ENCODE measurements around the gene ENTPD2.
"Not testable (repeated sequence)": the region's sequence is repeated elsewhere in the genome, so short reads cannot be mapped to it uniquely, and the experiment has no call there.

ENTPD2 gene

DNA sequence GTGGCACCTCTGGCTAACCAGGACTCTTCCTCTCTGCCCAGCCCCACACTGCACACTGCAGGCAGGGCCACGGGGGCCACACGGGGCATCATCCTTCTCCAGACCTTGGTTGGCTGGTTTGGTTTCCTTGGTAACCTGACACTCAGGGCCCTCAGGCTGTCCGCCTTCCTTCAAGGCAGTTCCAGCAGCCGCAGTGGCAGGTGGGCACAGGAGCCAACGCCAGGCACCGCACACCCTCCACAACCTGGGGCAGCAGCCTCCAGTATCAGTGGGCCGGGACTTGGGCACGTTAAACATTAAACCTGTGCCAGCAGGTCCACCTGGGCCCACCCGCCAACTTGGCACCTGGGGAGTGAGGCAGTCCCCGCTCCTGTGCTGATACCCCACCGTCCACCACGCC, 9.8 kb downstream of the ENTPD2 start:
- FAIRE-seq = no peak

DNA sequence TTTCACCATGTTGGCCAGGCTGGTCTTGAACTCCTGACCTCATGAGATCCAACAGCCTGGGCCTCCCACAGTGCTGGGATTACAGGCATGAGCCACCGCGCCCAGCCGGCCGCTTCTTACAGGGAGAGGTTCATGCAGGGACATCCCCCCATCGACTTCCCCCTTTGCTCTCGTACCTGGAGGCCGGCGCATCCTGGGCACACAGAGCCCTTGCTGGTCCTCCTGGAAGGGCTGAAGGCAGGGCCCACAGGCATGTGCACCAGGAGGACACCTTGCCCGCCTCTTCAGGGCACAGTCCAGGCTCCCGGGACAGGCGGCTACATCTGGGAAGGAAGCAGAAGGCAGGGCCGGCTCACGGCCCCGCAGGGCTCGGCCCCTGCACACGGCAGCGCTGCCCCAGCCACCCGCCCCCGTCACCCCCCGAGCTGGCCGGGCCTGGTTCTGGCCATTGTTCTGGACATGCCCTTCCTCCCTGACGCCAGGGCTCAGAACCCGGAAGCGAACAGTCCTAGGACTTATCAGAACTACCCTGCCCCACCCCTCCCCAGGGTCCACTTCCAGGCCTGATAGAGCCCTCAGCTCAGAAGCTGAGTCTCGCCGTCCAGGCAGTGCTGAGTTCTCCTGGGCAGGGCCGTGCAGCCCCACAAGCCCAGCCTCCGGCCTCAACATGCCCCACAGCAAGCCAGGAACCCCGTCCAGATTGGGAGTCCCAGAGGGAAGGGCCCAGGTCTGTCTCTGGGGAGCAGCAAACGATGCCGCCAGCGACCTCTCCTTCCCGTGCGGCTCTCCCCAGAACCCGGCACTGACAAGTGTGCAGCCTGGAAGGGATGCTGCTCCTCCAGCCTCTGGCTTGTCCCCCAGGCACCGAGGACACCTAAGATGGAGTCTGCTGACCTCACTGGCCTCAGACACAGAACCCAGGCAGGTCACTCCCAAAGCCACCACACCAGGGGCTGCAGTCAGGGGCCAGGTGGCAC, 10.8 kb downstream of the ENTPD2 start:
- no peak for FAIRE-seq

DNA sequence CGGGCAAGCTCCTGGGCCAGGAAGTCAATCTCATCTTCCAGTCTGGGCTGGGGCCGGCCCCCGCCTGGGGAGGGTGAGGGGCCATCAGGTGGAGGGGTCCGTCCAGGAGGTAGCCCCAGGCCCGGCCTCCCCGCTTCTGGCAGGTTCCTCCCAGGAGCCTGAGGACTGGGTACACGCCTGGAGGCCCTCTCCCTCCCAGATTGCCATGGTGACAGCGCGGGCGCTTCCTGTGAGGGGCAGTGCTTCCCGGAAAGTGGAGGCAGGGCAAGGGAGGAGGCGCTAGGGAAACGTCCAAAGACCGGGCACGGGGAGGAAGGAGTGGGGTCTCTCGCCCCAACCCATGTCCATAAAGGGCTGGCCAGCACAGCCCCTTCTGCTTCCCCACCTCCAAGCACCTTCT, 12.7 kb downstream of the ENTPD2 start:
- no peak for FAIRE-seq

DNA sequence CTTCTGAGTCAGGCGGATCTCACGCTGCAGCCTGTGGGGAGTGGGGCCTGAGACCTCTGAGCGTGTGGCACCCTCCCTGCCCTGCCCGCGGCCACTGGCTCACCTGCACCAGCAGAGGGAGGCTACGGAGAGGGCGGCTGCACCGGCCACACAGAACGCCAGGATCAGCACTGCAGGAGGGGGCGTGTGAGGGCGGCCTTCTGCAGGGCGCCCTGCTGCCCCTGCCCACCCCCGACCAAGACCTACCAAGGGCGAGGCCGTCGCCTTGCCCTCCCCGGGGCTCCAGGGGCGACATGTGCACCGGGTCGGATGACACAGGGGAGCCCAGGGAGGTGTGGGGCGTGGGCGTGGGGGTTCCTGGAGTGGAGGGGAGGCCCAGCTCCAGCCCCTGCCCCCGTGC, 13.3 kb downstream of the ENTPD2 start:
- no peak for FAIRE-seq

DNA sequence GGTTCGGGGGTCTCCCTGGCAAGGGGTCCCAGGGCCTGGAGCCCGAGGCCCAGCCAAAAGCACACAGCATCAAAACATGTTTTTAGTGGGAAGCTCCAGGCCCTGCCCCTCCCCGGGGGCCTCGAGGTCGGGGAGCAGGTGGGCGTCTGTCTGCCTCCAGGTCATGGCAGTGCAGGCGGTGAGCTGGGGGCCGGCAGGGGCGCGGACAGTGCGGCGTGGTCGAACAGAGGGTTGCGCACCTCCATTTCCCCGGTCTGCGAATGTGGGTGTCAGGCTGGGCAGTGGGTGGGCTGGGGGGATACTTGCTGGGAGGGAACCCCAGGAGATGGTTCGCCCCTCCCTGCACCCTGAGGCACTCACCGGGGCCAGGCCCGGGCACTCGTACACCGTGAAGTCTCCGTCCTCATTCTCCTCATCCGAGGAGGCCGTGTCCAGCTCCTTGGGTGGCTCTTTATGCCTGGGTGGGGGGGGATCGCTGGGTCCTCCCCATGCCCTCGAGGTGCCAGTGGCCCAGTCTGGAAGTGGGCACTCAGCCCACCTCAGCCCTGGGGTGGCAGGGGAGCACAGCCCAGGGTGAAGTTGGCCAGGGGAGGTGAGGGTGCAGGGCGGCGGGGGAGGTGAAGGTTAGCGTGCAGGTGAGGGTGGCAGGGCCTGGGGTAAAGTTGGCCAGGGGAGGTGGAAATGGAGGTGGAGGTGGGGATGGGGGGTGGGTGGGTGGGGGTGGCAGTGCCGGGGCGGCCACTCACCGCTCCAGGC, 14.1 kb downstream of the ENTPD2 start:
- FAIRE-seq = no peak

DNA sequence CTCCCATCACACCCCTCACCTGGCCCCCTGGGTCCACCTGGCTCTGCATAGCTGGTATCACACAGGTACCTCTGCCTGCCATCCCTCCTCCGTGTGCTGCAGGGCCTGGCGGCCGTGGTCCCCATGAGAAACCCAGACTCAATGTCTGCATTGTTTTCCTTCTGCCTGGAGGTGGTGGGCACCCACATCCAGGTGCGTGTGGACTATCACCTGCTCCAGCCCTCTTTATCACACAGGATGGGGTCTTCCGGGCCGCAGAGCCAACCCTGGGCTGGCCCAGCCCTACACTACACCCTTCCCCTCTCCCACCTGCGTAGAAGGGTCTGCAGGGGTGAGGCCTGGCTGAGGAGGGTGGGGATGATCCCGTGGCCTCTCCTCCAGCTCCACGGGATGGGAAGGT, 14.9 kb downstream of the ENTPD2 start:
- FAIRE-seq = no peak

DNA sequence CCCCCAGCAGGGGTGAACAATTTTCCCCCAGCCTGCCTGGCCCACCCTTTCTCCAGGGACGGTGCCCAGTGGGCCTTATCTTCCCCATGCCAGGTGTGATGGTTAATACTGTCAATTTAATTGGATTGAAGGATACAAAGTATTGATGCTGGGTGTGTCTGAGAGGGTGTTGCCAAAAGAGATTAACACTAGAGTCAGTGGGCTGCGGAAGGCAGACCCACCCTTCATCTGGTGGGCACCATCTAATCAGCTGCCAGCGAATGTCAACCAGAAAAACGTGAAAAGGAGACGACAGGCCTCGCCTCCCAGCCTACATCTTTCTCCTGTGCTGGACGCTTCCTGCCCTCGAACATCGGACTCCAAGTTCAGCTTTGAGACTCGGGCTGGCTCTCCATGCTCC, 16.4 kb downstream of the ENTPD2 start:
- no peak for FAIRE-seq

DNA sequence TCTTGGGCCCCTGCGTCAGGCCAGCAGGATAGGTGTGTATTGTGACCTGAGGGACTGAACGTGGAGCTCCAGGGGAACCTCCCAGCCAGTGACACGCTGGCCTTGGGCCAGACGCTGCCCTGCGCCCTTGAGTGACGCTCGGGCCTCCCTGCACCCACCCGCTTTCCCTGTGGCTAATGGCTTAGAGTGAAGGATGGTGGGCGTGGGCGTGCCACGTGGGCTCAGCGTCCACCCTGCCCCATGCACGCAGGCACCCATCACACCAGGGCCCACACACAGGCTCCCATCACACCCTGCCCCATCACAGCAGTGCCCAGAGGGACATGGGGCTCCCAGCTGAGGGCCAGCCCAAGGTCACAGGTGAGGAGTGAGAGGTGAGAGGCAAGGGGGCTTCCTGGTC, 16.8 kb downstream of the ENTPD2 start:
- FAIRE-seq = no peak

DNA sequence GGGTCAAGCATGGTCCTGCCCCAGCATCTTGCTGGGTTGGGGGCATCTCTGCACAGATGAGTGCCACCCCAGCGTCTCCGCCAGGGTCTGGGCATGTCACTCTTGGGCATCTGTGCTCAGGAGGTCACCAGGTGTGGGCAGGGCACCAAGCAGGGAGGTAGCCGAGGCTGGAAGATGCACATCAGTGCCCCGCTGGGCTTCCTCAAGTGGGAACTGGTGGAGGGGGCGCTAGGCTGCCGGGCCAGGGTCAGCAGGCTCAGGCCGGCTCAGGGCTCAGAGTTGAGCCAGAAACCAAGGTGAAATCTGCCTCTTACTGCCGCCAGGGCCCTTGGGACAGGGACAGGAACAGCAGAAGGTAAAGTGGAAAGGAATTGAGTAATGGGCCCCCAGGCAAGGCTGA, 17.9 kb downstream of the ENTPD2 start:
- FAIRE-seq = no peak

DNA sequence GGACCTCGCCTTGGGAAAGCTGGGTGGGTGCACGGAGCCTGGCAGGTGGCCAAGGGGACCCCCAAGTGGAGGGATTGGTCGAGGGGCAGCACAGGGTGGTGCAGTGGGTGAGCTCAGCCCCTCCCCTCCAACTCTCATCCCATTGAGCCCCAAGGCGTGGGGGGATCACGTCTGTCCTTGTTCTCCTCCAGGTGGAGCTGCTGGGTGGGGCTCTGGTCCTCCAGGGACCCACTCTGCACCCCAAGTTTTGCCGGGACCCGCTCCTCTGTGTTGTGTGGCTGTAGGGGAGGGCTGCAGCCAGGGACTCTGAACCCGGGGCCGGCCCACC, 18.4 kb downstream of the ENTPD2 start:
- no peak for FAIRE-seq

DNA sequence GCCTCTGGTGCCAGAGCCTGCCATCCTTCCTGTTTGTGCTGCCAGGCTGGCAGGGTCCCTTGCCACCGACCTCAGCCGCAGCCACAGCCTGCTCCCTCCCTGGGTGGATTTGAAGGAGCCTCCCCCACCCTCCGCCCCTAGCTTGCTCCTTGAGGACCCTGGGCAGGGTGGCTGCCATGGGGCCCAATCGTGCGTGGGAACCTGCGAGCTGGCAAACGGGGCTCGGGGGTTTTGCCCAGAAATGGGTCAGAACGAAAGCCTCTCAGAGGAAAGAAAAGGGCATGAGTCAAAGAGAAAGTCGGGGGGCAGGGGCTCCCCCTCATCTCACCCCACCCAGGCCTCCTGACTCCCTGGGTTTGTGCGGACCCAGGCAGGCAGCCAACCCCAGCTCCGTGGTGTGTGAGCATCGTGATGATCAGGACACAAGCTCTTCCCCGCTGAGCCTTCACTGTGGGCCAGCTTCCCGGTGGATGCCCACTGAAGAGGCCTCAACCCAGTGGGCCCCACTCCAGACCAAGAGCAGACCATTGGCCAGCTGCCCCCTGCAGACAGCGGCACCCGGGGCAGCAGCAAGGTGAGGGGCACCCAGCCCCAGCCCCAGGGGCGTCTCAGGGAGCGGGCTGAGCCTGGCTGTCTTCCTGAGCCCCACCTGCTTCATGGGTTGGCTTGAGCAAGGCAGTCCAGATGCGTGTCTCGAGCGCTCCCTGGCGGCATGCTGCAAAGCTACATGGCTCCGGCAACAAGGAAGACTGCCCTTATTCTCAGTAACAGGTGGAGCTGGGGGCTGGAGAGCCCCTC, 19.0 kb downstream of the ENTPD2 start:
- FAIRE-seq = no peak

DNA sequence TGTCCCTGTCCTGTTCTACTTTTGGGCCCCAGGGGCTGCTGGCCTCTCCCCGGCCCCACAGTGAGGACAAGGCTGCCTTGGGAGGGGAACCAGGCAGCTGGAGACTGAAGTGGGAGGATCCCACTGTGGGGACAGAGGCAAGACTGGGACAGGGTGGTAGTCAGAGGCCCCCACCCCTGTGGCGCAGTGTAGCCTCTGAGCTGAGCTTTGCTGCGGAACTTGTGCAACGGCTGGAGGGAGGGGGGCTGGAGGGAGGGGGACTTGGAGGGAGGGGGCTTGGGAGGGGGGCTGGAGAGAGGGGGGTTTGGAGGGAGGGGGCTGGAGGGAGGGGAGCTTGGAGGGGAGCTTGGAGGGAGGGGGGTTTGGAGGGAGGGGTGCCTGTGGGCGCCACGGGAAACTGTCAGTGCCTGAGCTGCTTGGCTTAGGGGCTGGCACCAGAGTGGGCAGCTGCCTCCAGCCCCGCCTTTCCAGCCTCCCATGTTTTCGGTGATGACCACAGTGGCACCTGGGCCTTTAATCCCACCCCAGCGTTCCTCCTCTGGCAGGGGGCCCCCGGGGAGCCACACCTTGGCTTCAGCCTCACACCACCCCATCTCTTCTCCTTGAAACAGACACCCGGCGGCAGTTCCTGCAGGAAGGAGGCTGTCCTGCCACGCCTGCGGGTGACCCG, 19.7 kb downstream of the ENTPD2 start:
- no peak for FAIRE-seq

DNA sequence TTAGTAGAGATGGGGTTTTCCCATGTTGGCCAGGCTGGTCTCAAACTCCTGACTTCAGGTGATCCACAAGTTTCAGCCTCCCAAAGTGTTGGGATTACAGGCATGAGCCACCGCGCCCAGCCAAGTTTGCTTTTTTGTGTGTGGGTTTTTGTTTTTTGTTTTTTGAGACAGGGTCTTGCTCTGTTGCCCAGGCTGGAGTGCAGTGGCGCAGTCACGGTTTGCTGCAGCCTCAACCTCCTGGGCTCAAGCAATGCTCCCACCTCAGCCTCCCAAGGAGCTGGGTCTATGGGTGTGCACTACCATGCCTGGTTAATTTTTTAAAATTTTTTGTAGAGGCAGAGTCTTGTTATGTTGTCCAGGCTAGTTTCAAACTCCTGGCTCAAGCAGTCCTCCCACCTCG, 20.4 kb downstream of the ENTPD2 start:
- FAIRE-seq = not testable (repeated sequence)

DNA sequence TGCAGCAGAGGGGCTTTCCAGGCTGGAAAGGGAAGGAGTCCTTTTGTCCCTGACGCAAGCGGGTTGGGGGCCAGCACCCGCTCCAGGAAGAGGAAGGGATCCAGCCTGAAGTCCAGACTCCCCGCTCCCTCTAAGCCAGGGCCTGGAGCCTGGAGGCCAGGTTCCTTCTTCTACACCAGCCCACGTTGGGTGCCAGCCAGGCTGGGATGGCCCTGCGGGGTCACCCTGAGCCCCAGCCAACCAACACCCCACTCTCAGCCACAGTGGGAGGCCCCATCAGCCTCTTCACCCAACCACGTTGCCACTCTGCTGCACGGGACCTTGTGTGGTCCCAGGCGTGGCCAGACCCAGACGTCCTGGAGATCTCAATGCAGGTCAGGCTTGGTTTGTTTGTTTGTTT, 21.0 kb downstream of the ENTPD2 start:
- no peak for FAIRE-seq

DNA sequence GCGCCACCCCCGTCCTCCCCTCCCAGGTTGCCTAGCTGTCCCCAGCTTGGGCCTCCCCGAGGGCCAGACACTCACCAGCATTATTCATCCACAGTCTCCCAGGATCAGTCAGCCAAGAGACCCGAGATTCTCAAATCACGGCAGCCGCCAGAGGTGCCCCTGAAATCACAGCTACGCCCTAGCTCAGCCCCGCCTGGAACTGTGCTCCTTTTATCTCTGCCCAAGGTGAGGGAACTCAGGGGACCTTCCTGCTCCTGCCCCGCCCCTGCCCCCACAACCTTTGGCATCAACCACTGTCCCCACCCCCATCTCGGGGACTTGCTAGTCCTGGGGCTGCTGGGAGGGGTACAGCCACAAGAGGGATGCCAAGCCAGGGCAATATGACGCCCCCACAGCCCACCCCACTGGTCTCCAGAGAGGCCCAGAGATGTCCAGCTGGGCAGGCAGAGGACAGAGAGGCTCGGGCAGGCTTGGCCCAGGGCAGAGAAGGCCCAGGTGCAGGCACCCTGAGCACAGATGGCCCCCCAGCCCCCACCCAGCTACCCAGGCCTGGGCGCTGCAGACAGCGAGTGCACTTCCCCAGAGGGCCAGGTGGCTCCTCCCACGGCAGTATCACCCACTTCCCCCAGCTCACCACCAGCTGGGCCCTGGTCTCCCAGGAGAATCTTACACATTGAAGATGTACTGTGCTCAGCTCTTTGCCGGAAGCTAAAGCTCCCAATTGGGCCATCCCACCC, 21.8 kb downstream of the ENTPD2 start, which contains the start of gene FUT7:
Gene FUT7 (minus strand): TSS at position 185 of the 737 bp plus-strand sequence. CDS start 97 bp downstream, at position 88.
- FAIRE-seq = no peak

DNA sequence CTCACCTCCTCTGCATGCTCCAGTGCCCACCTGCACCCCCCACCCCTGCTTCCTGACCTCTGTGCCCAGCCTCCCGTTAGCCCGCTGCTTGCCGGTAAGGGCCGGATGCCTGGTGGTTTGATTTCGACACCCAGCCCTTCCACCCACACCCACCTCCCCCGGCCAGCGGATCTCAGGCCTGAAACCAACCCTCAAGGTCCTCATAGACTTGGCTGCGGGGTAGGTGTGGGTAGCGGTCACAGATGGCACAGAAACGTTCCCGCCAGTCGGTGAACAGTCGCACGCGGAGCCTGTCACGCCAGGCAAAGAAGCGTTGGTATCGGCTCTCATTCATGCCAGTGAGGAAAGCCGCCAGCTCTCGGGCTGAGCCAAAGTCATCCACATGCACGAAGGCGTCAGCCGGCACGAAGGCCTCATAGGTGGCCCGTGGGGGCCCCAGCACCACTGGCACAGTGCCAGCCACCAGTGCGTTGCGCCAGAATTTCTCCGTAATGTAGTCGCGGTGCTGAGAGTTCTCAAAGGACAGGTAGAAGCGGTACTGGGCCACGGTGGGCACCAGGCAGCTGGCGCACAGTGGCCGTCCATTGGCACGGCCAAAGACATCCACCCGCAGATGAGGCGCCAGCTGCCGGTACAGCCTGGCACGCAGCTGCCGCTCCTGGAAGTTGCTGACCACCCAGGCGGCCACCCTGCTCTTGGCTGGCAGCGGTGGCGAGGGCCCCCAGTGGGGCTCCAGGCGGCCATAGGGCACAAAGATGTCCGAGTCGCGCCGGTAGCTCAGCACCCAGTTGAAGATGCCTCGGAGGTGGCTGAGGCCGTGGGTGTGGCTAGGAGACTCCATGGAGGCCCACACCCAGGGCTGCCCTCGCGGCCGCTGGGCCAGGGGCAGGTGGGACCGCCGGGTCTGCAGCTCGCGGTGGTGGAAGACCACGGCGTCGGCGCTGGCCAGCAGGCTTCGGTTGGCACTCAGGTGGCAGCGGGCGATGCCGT, 23.0 kb downstream of the ENTPD2 start:
- no peak for FAIRE-seq

DNA sequence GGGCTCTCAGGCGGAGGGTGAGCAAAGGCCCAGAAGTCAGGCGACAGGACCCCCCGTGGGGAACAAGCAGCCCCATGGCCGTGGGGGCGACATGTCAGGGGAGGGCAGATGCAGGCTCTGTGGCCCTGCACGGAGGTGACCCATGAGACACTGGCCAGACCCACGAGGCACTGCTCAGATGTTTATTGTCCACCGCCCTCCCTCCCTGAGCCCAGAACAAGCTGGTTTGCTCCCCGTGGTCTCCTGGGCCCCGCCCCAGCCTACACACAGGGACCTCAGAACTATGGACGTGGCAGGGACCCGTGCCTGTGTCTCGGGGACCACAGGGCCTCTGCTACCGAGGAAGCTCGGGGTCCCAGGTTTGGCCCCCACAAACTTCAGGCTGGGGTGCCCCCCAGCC, 23.9 kb downstream of the ENTPD2 start:
- FAIRE-seq = no peak

DNA sequence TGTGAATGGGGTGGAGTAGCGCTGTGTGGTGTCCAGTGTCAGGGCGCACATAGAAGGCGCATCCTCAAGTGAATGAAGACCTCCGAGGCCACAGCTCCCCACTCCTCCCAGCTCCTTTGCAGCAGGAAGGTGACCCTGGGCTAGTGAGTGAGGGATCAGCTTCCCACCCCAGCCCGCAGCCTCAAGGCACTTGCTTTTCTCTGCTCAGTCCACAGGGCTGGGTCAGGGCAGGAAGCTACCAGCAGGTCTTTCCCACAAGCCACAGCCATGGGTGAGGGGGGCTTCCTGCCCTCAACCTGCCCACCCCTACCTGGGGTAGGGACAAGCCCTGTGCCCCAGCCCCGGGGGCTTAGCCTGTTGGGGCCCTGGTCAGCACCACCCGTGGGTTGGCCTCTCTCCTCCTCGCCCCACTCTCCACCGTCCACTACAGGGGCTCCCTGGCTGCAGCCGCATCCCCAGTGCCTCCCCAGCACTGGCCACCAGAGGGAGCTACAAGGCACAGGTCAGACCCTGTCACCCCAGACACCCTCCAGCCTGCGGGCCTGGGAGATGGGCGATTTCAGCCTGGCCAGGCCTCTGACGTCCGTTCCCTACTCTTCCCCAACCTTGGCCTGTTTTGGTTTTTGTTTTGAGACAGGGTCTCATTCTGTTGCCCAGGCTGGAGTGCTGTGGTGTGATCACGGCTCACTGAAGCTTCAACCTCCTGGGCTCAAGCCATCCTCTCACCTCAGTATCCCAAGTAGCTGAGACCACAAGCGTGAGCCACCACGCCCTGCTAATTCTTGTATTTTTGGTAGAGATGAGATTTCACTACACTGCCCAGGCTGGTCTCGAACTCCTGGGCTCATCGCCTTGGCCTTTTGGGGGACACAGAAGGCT, 24.6 kb downstream of the ENTPD2 start:
- peak; percentile 42 for FAIRE-seq

DNA sequence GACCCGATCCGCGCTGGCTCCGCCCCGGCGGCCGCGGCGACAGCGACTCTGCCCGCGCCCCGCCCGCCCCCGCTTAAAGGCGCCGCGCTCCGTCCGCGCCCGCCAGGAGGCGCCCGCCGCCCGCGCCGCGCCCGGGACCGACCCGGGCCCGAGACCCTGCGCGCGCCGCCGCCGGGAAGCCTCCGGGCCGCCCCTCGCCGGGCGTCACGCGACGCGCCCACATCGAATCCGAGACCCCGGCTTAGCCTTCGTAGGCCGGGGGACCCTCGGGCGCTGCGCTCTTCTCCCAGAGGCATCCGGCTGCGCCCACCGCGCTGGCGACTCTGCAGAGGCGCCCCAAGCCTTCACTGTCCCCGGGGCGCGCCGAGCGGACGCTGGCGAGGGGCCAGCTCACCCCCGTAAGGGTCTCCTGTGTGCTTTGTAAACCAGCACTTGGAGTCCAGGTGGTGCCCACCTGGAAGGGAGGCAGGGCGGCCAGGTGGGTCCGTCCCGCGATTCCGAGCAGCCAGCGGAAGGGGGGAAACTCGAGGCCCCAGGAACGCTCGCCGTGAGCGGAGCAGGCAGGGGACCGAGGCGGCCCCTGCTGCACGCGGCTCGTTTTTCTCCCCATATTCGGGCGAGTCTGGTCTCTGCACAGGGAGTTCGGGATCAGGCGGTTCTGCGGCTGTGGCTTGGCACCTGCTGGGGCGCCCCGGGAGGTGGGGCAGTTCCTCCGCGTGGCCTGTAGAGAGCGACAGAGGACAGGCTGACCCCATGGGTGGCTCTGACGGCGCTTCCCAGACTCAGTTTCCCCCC, 25.4 kb downstream of the ENTPD2 start:
- FAIRE-seq = no peak

All from G401.6 (cell line).